Gastrocnemius medialis (tissue), 4 donors: ENCODE data around the gene FAM167B. TPM values are rescaled to one million over a fixed set of nuclear protein-coding genes. Genes with fewer than 3 reads are reported as not detected.
A peak's percentile ranks its signal among the peaks of the same experiment; 100 is the strongest.

ENCODE experiments used
- ATAC-seq, 2 donors: fragments of 150-250 bp; one replicate each; pipeline ENCODE4 v1.9.1; 2016
- DNase-seq, 2 donors: peaks; one replicate each; pipeline ENCODE4 v3.0.0-alpha.2; 2019
- H3K27ac ChIP-seq, 4 donors: fragments of 200-600 bp; sonication (generic); 1 replicate in 1 of 4; 2 replicates in 3 of 4; pipeline ENCODE4 v1.5.1; 2016 to 2018; ENCODE audit warnings: mild to moderate bottlenecking in 2 of 4, moderate library complexity in 1 of 4
- H3K27me3 ChIP-seq, 3 donors: fragments of 200-600 bp; sonication (generic) in 2 of 3; 1 replicate in 1 of 3; 2 replicates in 2 of 3; pipeline versions ENCODE4 v1.5.1 to v1.6.0; 2016 to 2019; ENCODE audit warnings: mild to moderate bottlenecking in 1 of 3, moderate library complexity in 1 of 3
- H3K36me3 ChIP-seq, 2 donors: fragments of 200-600 bp; sonication (generic) in 1 of 2; one replicate each; pipeline ENCODE4 v1.5.1; 2017 to 2018
- H3K4me1 ChIP-seq, 2 donors: fragments of 200-600 bp; sonication (generic) in 1 of 2; one replicate each; pipeline ENCODE4 v1.5.1; 2016 to 2017; ENCODE audit warnings: mild to moderate bottlenecking in 2 of 2
- H3K4me3 ChIP-seq, 4 donors: fragments of 200-600 bp; sonication (generic) in 3 of 4; 1 replicate in 1 of 4; 2 replicates in 3 of 4; pipeline ENCODE4 v1.5.1; 2016 to 2019; ENCODE audit warnings: mild to moderate bottlenecking in 2 of 4
- H3K9me3 ChIP-seq, 3 donors: fragments of 200-600 bp; sonication (generic) in 2 of 3; 1 replicate in 1 of 3; 2 replicates in 2 of 3; pipeline ENCODE4 v1.5.1; 2016 to 2019
- POLR2A ChIP-seq, 2 donors: fragments of 450-650 bp; IDR thresholded peaks; one replicate each; pipeline ENCODE4 v1.6.1; 2017; ENCODE audit warnings: antibody characterized with exemption in 2 of 2, mild to moderate bottlenecking in 2 of 2, moderate library complexity in 2 of 2
- in situ Hi-C, 4 donors: fragments of 200-750 bp; cut with MboI; loops; one replicate each; pipeline versions ENCODE4 v1.15.0 to v1.8.0; 2017; ENCODE audit warnings: low sequenced_read_pairs in 4 of 4
- intact Hi-C: fragments of 100-400 bp; cut with DNase I; formaldehyde crosslinking; loops from one replicate; pipeline ENCODE4 v1.15.1; 2023; ENCODE audit warnings: low total_unique reads
- total RNA-seq, 4 donors: library from RNA; depleted of rRNA; stranded (reverse); fragments of >200 nt; gene quantifications; one replicate each; pipeline versions ENCODE4 v1.1.0 to v1.2.3, GENCODE V29; 2016
- TF ChIP-seq, protein P1 (sequence below), 5 experiments: fragments of 450-650 bp in 3 of 5; fragments of 200-600 bp in 2 of 5; sonication (generic) in 2 of 5; IDR thresholded peaks in 4 of 5; conservative IDR thresholded peaks in 1 of 5; 1 replicate in 4 of 5; 2 replicates in 1 of 5; pipeline ENCODE4 v1.5.1; 2016 to 2019; ENCODE audit warnings: antibody characterized with exemption in 5 of 5, mild to moderate bottlenecking in 3 of 5, moderate library complexity in 3 of 5

Gene FAM167B
- total RNA-seq, 4 donors from 2014 or later: 1.1 to 2.9 (median 2.3) TPM

DNA sequence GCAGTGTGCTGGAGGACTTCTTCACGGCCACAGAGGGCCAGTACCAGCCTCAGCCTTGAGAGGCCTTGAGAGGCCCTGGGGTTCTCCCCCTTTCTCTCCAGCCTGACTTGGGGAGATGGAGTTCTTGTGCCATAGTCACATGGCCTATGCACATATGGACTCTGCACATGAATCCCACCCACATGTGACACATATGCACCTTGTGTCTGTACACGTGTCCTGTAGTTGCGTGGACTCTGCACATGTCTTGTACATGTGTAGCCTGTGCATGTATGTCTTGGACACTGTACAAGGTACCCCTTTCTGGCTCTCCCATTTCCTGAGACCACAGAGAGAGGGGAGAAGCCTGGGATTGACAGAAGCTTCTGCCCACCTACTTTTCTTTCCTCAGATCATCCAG lies 38.6 kb downstream of the FAM167B start:
- Histone ChIP-seq H3K9me3 (no peaks in the 10 kb centered on the region), H3K4me3 (no peak overlapping the region), H3K36me3 (no peaks in the 10 kb centered on the region), H3K27me3 (no peaks in the 10 kb centered on the region), H3K4me1 (no peaks in the 10 kb centered on the region), H3K27ac (no peak overlapping the region)
- TF ChIP-seq POLR2A (IDR thresholded peaks at IDR 0.05): no peak
- TF ChIP-seq, protein P1, sequence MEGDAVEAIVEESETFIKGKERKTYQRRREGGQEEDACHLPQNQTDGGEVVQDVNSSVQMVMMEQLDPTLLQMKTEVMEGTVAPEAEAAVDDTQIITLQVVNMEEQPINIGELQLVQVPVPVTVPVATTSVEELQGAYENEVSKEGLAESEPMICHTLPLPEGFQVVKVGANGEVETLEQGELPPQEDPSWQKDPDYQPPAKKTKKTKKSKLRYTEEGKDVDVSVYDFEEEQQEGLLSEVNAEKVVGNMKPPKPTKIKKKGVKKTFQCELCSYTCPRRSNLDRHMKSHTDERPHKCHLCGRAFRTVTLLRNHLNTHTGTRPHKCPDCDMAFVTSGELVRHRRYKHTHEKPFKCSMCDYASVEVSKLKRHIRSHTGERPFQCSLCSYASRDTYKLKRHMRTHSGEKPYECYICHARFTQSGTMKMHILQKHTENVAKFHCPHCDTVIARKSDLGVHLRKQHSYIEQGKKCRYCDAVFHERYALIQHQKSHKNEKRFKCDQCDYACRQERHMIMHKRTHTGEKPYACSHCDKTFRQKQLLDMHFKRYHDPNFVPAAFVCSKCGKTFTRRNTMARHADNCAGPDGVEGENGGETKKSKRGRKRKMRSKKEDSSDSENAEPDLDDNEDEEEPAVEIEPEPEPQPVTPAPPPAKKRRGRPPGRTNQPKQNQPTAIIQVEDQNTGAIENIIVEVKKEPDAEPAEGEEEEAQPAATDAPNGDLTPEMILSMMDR (IDR thresholded peaks at IDR 0.05 in 4 of 5, conservative IDR thresholded peaks at IDR 0.05 in 1 of 5): no peak
- ATAC-seq (no peak), DNase-seq (no peak)
- in situ Hi-C loops (no loop called here), intact Hi-C loops (no loop called here)

DNA sequence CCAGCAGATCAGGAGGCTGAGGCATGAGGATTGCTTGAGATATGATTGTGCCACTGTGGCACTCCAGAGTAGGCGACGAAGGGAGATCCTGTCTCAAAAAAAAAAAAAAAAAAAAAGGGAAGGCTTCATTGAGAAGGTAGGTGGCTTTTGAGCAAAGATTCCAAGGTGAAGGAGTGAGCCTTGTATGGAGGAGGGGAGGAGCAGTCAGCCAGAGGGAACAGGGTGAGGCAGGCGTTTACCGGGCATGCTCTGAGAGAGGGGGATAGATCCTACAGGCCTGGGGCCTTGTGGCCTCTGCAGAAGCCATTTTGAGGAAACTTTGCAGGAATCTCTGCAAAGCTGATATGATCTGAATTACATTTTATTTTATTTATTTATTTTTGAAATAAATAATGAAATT lies 39.7 kb downstream of the FAM167B start:
- no peaks in the 10 kb centered on the region for H3K9me3 ChIP-seq
- TF ChIP-seq, protein P1 (IDR thresholded peaks at IDR 0.05 in 4 of 5, conservative IDR thresholded peaks at IDR 0.05 in 1 of 5): no peak
- TF ChIP-seq POLR2A (IDR thresholded peaks at IDR 0.05): no peak
- H3K27ac ChIP-seq: no peak overlapping the region
- ATAC-seq (no peak), DNase-seq (no peak)
- no peaks in the 10 kb centered on the region for H3K36me3 ChIP-seq
- no peaks in the 10 kb centered on the region for H3K27me3 ChIP-seq
- H3K4me3 ChIP-seq: no peak overlapping the region
- in situ Hi-C loops (no loop called here), intact Hi-C loops (no loop called here)
- peaks cover 0 to 3% of the 10 kb centered on the region in 2 donors for H3K4me1 ChIP-seq

DNA sequence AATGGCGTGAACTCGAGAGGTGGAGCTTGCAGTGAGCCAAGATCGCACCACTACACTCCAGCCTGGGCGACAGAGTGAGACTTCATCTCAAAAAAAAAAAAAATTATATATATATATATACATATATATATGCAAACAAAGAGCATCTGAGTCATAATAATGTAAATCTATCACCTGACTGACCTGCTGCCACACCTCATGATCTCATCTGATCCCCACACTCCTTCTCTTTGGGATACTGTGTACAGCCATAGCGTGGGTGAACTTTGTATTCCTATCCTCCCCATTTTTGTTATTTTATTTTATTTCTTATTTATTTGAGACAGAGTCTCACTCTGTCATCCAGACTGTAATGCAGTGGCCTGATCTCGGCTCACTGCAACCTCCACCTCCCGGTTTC lies 42.2 kb downstream of the FAM167B start:
- ATAC-seq (no peak), DNase-seq (no peak)
- TF ChIP-seq POLR2A (IDR thresholded peaks at IDR 0.05): no peak
- TF ChIP-seq, protein P1 (IDR thresholded peaks at IDR 0.05 in 4 of 5, conservative IDR thresholded peaks at IDR 0.05 in 1 of 5): no peak
- intact Hi-C loops (no loop called here), in situ Hi-C loops (no loop called here)
- no peaks in the 10 kb centered on the region for H3K27me3 ChIP-seq
- no peaks in the 10 kb centered on the region for H3K9me3 ChIP-seq
- H3K4me1 ChIP-seq: peaks cover 0 to 3% of the 10 kb centered on the region in 2 donors
- H3K36me3 ChIP-seq: no peaks in the 10 kb centered on the region
- H3K27ac ChIP-seq: no peak overlapping the region
- no peak overlapping the region for H3K4me3 ChIP-seq

DNA sequence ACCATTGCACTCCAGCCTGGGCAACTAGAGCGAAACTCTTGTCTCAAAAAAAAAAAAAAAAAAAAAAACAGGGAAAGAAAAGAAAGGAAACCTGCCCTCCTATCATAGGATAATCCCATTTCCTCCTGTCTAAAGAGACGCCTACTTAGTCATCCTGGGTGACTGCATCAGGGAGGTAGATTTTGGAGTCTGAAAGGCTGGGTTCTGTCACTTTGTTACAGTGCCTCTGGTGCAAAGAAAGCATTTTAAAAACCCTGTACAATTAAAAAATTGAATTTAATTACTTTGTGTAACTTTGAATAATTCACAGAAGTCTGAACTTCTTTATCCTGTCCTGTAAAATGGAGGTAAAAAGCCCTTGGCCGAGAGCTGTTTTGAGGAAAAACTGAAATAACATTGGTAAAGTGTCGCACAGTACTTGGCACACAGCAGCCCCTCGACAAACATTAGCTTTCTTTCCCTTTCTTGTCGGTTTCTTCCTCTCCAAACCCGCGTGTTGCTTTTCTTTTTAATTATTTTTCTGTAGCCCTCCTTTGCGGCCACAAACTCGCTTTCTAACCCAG lies 44.2 kb downstream of the FAM167B start:
- no peak for ATAC-seq
- intact Hi-C loops (loop anchor here (5.0 kb wide), 1 partner anchor 49 kb away; no protein-coding TSS in a partner anchor), in situ Hi-C loops (no loop called here)
- TF ChIP-seq POLR2A (IDR thresholded peaks at IDR 0.05): no peak
- TF ChIP-seq, protein P1 (IDR thresholded peaks at IDR 0.05 in 4 of 5, conservative IDR thresholded peaks at IDR 0.05 in 1 of 5): no peak
- Histone ChIP-seq H3K27ac (peak overlapping the region; percentile 81 to 88 (median 84)), H3K4me3 (peak overlapping the region; percentile 68 to 93 (median 82)), H3K4me1 (peaks cover 0 to 3% of the 10 kb centered on the region in 2 donors), H3K9me3 (no peaks in the 10 kb centered on the region), H3K36me3 (no peaks in the 10 kb centered on the region), H3K27me3 (no peaks in the 10 kb centered on the region)
- no peak for DNase-seq
